ENCODE results near the gene ANKRD65.

ANKRD65 gene

DNA sequence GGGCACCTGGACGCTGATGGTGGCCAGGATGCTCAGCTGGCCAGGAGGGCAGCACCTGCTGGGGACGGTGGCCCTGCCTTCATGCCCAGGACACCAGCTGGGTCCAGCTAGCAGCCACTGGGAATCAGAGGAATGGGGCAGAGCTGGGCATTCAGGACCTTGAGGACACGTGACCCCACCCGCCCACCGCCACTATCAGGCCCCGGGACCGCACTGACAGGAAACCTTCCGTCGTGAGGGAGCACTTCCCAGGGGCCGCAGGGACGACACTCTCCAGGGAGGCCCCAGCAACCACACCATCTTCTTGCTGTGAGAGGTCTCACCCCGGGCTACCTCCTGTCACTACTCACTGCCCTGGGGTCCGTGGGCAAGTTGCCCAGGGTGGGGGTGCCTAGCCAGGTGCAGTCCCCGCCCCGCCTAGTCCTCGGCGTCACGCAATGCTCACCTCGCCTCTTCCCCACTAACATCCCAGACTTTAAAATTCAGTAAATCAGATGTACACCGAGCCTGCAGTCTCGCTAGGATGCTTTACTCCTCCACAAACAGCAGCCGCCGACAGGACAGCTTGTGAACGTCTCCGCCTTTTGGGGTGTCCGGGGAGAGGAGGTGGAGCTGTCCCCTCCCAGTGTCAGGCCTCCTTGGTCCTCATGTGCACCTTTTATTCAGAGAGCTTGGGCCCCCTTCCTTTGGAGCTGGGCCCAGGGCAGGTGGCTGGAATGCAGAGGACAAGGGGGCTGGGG is 19.4 kb upstream of the ANKRD65 start:
- H3K4me3 ChIP-seq (ENCODE audit: low read depth, low read length) = no peak overlapping the region
- TF ChIP-seq, protein P1, sequence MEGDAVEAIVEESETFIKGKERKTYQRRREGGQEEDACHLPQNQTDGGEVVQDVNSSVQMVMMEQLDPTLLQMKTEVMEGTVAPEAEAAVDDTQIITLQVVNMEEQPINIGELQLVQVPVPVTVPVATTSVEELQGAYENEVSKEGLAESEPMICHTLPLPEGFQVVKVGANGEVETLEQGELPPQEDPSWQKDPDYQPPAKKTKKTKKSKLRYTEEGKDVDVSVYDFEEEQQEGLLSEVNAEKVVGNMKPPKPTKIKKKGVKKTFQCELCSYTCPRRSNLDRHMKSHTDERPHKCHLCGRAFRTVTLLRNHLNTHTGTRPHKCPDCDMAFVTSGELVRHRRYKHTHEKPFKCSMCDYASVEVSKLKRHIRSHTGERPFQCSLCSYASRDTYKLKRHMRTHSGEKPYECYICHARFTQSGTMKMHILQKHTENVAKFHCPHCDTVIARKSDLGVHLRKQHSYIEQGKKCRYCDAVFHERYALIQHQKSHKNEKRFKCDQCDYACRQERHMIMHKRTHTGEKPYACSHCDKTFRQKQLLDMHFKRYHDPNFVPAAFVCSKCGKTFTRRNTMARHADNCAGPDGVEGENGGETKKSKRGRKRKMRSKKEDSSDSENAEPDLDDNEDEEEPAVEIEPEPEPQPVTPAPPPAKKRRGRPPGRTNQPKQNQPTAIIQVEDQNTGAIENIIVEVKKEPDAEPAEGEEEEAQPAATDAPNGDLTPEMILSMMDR (IDR thresholded peaks at IDR 0.05; ENCODE audit: low read depth, low read length) = no peak
- no peak for DNase-seq
- H3K36me3 ChIP-seq = no peaks in the 10 kb centered on the region
- H3K4me1 ChIP-seq = peaks cover 2% of the 10 kb centered on the region; the same call in 1 of the 2 replicates
- no peaks in the 10 kb centered on the region for H3K9me3 ChIP-seq
- H3K27me3 ChIP-seq = no peaks in the 10 kb centered on the region

DNA sequence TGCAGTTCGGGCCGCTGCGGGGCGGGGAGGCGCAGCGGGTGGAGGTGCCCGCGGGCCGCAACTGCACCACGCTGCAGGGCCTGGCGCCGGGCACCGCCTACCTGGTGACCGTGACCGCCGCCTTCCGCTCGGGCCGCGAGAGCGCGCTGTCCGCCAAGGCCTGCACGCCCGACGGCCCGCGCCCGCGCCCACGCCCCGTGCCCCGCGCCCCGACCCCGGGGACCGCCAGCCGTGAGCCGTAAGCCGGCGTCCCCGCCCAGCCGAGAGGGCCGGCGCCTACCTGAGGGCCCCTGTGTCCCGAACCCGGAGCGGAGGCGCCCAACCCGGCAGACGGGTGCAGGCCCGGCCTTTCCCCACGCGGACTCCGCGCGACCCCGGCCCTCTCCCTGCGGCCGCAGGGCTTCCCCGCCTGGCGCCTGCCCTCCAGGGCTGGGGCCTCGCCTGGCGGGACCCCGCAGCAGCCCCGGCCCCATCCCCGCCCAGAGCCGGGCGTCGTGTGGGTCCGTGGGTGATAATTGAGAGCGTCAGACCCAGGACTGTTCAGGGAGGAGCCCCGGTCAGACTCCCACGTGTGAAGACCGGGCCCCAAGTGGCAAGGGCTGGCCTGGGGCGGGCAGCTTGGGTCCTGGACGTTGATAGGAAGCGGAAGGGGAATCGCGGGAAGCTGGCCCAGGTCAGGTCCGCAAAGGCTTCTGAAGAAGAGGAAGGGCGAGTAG is 18.6 kb upstream of the ANKRD65 start:
- no peaks in the 10 kb centered on the region for H3K27me3 ChIP-seq
- TF ChIP-seq, protein P1 (IDR thresholded peaks at IDR 0.05; ENCODE audit: low read depth, low read length) = no peak
- H3K4me3 ChIP-seq (ENCODE audit: low read depth, low read length) = no peak overlapping the region
- no peaks in the 10 kb centered on the region for H3K9me3 ChIP-seq
- no peaks in the 10 kb centered on the region for H3K36me3 ChIP-seq
- H3K4me1 ChIP-seq = peaks cover 9% of the 10 kb centered on the region; the same call in 1 of the 2 replicates
- no peak for DNase-seq

DNA sequence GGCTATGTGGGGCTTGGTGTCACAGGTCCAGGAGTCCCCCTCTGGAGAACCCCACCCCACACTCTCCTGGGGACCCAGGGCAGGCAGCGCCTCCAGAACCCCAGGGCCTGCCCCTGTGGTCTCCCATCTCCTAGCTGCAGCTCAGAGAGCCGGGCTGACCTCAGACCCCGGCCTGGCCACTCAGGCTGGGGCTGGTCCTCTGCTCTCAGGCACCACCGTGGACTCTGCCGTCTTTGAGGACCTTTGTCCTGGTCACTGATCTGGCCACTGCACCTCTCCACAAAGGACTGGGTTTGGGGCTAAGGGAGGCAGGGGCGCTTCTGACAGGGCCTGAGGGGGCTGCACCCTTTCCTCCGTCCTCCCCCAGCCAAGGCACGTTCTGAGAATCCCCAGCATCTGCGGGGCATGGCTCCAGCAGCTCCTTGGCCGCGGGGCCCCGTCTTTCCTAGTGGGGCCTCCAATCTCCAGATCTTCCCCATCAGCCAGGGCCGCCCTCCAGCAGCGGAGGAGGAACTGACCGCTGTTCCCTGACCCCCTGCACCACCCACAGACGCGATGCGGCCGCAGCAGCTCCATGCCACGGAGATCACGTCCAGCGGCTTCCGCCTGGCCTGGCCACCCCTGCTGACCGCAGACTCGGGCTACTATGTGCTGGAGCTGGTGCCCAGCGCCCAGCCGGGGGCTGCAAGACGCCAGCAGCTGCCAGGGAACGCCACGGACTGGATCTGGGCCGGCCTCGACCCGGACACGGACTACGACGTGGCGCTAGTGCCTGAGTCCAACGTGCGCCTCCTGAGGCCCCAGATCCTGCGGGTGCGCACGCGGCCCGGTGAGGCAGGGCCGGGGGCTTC is 17.7 kb upstream of the ANKRD65 start:
- no peaks in the 10 kb centered on the region for H3K27me3 ChIP-seq
- H3K4me1 ChIP-seq = peaks cover 17% of the 10 kb centered on the region
- TF ChIP-seq, protein P1 (IDR thresholded peaks at IDR 0.05; ENCODE audit: low read depth, low read length) = no peak
- DNase-seq = no peak
- no peaks in the 10 kb centered on the region for H3K36me3 ChIP-seq
- H3K9me3 ChIP-seq = no peaks in the 10 kb centered on the region
- H3K4me3 ChIP-seq (ENCODE audit: low read depth, low read length) = no peak overlapping the region

DNA sequence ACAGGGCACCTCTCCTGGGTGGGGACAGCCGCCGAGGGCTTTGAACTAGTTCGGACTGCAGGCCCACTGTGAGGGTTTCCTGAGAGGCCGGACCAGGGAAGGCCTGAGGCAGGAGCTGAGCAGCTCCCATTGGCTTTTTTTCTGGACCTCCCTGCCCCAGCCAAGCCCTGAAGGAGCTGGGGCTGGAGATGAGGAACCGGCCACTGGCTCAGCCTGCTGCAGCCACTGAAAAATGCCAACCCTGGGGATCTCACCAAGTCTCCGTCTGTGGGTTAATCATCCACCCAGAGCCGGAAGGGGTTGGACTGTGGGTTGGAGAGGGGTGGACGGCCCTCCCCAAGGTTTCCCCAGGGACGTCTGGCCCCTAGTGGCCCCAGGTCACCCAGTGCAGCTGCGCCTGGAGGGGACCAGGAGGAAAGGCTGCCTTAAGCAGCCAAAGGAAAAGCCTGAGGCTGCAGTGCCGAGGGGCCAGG is 16.9 kb upstream of the ANKRD65 start:
- TF ChIP-seq, protein P1 (IDR thresholded peaks at IDR 0.05; ENCODE audit: low read depth, low read length) = no peak
- H3K9me3 ChIP-seq = no peaks in the 10 kb centered on the region
- peak; percentile 38 for DNase-seq
- H3K27me3 ChIP-seq = no peaks in the 10 kb centered on the region
- H3K4me3 ChIP-seq (ENCODE audit: low read depth, low read length) = no peak overlapping the region
- H3K36me3 ChIP-seq = no peaks in the 10 kb centered on the region
- peaks cover 25% of the 10 kb centered on the region for H3K4me1 ChIP-seq

DNA sequence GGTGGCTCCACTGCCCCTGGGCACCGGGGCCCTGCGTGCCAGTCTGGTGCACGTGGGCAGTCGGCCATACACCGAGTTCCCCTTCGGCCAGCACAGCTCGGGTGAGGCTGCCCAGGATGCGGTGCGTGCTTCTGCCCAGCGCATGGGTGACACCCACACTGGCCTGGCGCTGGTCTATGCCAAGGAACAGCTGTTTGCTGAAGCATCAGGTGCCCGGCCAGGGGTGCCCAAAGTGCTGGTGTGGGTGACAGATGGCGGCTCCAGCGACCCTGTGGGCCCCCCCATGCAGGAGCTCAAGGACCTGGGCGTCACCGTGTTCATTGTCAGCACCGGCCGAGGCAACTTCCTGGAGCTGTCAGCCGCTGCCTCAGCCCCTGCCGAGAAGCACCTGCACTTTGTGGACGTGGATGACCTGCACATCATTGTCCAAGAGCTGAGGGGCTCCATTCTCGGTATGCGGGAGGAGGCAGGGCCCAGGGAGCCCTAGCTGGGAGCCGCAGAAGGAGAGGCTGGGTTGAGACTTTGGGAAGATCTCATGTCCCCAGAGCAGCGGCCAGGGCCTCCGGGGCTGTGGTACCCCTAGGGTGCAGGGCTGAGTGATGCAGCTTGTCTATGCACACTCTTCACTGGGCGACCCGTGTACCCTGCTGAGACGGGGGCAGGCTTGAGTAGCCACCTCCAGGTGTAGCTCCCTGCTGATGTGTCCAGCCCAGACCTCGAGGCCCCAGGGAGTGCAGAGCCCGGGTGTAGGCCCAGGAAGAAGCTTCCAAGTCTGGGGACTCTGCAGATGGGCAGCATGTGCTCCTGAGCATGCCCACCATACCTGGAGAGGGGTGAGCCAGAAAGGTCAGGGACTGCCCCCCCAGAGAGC is 16.2 kb upstream of the ANKRD65 start:
- Histone ChIP-seq H3K27me3 (no peaks in the 10 kb centered on the region), H3K36me3 (no peaks in the 10 kb centered on the region), H3K4me1 (peaks cover 32% of the 10 kb centered on the region), H3K4me3 (ENCODE audit: low read depth, low read length) (no peak overlapping the region), H3K9me3 (no peaks in the 10 kb centered on the region)
- TF ChIP-seq, protein P1 (IDR thresholded peaks at IDR 0.05; ENCODE audit: low read depth, low read length) = no peak
- no peak for DNase-seq
